GM18861 (cell line): ENCODE measurements around the gene SHCBP1.
A peak's percentile ranks its signal among the peaks of the same experiment; 100 is the strongest.
"Not testable (repeated sequence)": the region's sequence is repeated elsewhere in the genome, so short reads cannot be mapped to it uniquely, and the experiment has no call there.

ENCODE experiments used
- ATAC-seq: cut with Tn5 transposase; IDR thresholded peaks from one replicate; pipeline ENCODE4 v1.9.1; 2021; ENCODE audit not compliant: unreplicated experiment

SHCBP1 gene

GRCh38 chr16:46621006-46621933 lies at the start of gene SHCBP1:
TSS of gene SHCBP1 (minus strand) at chr16:46621379. CDS start at chr16:46621359, 20 bp downstream.
- ATAC-seq: peak; percentile 86

GRCh38 chr16:46662123-46662522 lies 40.9 kb upstream of the SHCBP1 start:
- no peak for ATAC-seq

- ATAC-seq: peak; percentile 87
Measured at GRCh38 chr16:46658925-46659324, 37.7 kb upstream of the SHCBP1 start.

- no peak for ATAC-seq
Measured at GRCh38 chr16:46651305-46651704, 30.1 kb upstream of the SHCBP1 start.

- ATAC-seq: no peak
Measured at GRCh38 chr16:46650254-46650623, 29.1 kb upstream of the SHCBP1 start.

GRCh38 chr16:46649588-46650253 lies 28.5 kb upstream of the SHCBP1 start:
- no peak for ATAC-seq

GRCh38 chr16:46648656-46649055 lies 27.5 kb upstream of the SHCBP1 start:
- ATAC-seq: no peak

GRCh38 chr16:46638947-46639925 lies 18.1 kb upstream of the SHCBP1 start:
- no peak for ATAC-seq

GRCh38 chr16:46632778-46633733 lies 11.9 kb upstream of the SHCBP1 start:
- no peak for ATAC-seq

- ATAC-seq: no peak
Measured at GRCh38 chr16:46629331-46630219, 8.4 kb upstream of the SHCBP1 start.

GRCh38 chr16:46627746-46628145 lies 6.6 kb upstream of the SHCBP1 start:
- ATAC-seq: no peak

GRCh38 chr16:46626681-46627080 lies 5.5 kb upstream of the SHCBP1 start:
- ATAC-seq: not testable (repeated sequence)

GRCh38 chr16:46624862-46625261 lies 3.7 kb upstream of the SHCBP1 start:
- not testable (repeated sequence) for ATAC-seq

- ATAC-seq: not testable (repeated sequence)
Measured at GRCh38 chr16:46623707-46624106, 2.5 kb upstream of the SHCBP1 start.

GRCh38 chr16:46623246-46623645 lies 2.1 kb upstream of the SHCBP1 start:
- not testable (repeated sequence) for ATAC-seq

GRCh38 chr16:46621934-46622676 lies 926 bp upstream of the SHCBP1 start:
- no peak for ATAC-seq

- no peak for ATAC-seq
Measured at GRCh38 chr16:46620266-46621005, 743 bp downstream of the SHCBP1 start.
